CMK (cell line): ENCODE results near the gene SLIT3.

Source experiments
- DNase-seq: peaks from one replicate; pipeline ENCODE4 v3.0.0-alpha.2; 2010; ENCODE audit warnings: low read depth

The SLIT3 gene

DNA sequence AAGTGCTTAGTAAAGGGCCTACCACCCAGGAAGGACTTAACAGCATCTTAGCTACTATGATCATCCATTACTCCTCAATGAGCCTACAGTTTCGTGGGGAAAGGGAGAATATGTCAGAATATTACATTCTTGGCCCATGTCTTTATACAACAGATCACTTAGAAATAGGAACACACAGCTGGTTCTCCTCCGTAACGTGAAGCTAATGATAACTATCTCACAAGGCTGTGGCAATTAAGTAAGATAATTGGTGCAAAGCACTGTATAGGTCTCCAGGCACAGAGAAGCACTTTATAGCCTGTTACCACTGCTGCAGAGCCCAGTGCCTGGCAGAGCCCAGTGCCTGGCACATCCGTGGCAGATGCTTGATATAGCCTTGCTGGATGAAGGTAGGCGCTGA, 347.6 kb downstream of the SLIT3 start:
- no peak for DNase-seq

DNA sequence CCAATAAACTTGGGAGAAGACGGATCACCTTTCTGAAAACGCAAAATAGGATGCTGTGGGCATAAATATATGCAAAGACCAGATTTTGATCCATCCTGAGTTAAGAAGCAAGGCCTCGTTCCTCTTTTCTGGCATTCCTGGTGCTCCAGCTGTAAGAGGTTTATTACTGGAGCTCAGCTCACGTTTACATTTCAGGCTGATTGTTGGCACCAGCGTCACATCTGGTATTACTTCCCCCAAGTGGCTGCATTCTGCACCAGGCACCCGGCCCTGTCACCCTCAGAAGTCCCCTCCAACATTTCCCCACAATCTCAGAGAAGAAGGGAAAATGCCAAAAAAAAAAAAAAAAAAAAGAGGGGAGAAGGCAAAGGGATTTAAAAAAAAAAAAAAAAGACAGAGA, 348.7 kb downstream of the SLIT3 start:
- no peak for DNase-seq

DNA sequence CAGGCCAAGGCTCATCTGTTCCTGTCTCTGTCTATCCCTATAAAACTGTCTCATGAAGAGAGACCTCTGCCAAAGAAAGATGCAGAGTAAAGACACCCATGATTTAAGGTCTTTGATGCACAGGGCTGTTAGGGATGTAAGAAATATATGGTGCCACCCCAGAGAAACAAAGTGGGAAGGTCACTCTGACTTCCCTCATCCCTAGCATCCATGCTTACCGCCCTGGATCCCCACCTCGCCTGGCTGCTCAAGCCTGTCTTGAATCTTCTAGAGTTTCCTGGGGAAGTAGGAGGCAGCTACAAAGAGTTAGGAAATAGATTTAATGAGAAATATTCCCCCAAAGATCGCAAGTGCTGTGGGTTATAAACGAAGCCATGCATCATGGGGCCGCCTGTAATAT, 349.2 kb downstream of the SLIT3 start:
- no peak for DNase-seq

DNA sequence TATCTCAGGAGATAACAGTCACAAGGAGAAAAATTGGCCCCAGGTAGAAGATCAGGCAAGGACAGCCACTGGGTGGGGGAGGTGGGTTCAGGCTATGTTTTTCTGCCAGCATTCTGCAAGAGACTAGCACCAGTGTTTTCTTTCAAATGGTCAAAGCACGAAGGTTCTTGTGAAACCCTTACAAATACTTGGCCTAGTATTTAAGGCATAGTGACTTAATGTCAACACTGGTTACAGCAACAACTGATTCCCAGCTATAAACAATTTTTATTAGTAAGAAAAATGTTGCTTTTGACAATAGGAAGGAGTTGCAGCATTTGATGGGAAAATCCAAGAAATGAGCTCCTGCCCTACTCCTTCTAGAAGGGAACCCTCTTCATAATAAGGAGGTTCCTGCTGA, 349.6 kb downstream of the SLIT3 start:
- DNase-seq = no peak

- no peak for DNase-seq
These were observed 350.5 kb downstream of the SLIT3 start for GRCh38 chr5:168950241-168950951.

GRCh38 chr5:168948746-168949145, 352.2 kb downstream of the SLIT3 start:
- no peak for DNase-seq

DNA sequence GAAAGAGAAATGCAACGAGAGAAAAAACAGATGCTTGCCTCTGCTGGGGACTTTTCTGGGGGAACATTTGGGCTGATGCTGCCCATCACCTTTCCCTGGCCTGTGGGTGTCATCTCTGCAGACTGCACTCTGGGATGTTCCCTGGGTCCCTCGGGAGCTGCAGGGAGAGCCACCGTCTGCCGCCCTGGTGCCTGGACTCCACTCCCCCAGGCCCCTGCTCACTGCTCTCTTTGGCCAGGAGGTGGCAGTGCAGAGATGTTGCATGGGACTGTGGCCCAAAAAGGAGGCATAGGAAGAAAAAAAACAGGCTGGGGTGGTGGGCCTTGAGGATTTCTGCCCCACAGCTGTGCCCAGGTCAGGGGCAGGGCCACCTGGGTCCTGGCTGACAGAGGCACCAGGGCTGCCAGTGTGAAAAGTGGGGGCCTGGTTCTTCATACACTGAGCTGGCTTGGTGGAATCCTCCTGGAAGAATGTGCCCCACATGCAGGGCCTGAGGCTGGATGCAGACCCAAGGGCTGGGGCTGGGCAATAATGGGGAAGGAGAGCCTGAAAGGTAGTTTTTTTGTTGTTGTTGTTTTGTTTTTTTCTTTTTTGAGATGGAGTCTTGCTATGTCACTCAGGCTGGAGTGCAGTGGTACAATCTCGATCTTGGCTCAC, 353.6 kb downstream of the SLIT3 start:
- no peak for DNase-seq

DNA sequence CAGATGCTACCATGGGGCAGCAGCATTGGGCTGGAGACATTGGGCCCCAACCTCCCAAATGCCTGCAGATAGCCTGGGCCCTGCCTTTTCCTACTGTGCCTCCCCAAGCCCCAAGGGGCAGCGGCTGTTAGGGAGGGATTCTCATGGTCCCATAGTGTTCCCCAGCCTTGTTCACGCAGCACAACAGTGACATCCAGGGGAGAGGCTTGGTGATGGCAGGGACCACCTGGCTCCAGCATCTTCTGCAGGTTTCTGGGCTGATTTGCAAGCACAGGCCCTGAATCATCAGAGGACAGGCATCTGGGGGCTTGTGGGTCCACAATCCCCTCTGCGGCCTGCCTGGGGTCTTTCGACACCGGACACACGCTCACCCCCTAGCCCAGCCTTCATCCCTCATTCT, 354.6 kb downstream of the SLIT3 start:
- DNase-seq = no peak

DNA sequence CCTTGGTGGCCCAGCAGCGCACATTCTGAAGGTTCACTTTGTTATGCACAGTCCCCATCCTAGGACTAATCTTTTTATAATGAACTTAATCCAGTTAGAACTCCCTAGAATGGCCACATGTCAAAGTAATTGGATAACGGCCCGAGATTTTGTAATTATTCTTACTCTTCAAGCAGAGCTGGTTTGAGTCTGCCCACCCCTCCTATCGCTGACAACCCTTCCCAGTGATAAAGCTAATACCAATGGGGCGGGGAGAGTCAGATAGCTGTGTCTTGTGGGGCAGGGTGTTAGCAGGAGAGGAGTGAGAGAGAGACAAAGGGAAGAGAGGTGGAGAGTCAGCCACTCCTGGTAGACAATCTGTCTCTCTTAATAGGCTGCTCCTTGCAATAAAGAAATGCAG, 356.9 kb downstream of the SLIT3 start:
- DNase-seq = no peak

DNA sequence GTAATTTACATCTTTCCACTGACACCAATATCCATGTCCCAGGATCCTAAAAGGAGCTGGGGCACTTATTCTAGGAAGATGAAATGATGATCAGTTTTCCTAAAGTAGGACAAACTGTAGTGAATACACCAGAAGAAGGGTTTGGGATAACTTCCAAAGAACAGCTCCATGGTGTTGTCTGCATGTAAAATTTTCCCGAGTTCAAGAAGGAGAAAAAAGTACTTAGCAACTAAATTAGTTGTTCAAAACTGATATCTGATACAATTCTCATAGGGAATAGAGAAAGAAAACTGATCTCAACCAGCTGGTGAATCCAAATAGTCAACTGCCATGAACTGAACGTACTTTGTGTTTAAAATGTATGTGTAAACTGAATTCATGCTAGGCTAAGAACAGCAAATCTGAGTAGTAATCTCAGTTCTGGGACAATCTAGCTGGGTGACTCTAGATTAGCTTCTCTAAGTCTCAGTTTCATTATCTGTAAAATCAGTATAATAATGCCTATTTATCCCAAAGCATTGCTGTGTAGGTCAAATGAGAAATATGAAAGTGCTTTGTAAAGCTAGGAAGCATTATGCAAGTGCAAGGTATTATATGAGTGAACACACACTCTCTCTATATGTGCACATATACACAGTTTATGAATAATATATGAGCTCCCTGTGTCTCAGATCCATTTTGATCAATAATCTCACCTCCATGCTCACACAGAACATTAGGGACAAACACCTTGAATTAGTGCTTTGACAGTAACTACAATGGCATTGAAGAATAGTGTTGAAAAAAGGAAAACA, 357.7 kb downstream of the SLIT3 start:
- DNase-seq = no peak

- no peak for DNase-seq
These were observed 359.0 kb downstream of the SLIT3 start for GRCh38 chr5:168941901-168942300.

DNA sequence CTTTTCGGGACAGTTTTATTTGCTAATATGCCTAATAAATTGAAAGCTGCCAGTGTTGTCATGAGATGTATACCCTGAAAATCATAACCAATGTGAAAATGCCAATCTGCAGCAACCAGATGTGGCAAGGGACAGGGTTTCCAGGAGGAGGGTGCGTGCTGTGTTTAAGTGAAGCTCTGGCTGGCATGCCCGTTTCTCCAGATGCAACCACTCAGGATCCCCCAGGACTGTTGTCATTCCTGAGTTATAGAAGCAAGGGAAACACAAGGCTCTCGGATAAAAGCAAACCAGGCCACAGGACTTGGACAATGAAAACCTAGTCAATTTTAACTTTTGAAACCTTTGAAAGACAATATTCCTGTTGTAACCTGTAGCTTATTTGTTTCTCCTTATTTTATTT, 360.2 kb downstream of the SLIT3 start:
- DNase-seq = no peak

DNA sequence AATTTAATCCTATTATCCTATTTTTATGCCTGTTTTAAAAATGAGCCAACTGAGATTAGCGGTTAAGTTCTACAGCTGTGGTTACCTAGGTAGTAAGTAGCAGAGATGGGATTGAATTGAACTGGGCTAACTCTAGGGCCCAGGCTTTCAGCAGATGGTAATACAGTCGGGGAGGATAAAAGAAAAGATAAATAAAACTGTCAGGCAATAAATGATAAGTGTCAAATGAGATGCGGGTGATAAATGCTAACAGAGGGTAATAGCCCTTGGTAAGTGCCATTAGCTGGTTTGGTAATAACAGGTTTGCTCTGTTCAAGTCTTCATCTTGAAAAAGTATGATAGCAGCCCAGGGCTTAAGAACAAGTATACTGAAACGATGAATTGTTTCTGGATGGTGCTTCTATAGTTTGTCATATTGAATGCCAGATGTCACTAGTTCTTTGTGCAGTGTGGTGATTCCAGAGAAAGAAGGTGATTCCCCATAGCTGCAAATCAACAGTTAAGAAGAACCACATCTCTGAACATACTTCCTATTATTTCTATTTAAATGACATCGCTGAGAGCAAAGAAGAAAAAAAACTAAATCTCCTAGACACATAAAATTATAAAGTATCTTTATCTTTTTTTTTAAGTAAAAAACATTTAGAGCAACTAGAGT, 360.9 kb downstream of the SLIT3 start:
- DNase-seq = no peak

GRCh38 chr5:168939156-168939800, 361.7 kb downstream of the SLIT3 start:
- DNase-seq = no peak

DNA sequence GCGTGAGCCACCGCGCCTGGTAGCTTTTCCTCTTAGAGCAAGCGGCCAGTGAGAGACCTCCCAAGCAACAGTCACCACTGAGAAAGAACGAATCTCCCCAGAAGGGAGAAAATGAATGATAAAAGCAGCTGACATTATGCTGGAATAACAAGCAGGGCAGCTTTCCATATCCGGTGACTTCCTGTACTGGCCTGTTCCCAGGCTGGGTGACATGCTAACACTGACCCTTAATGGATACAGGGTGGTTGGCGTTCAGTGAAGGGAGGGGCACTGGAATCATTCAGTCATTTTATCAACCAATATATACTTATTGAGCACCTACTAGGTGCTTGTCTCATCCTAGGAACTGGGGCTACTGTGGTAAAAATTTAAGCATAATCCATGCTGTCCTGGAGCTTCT, 364.4 kb downstream of the SLIT3 start:
- DNase-seq = no peak

- no peak for DNase-seq
These were observed 365.8 kb downstream of the SLIT3 start for GRCh38 chr5:168935183-168935582.

DNA sequence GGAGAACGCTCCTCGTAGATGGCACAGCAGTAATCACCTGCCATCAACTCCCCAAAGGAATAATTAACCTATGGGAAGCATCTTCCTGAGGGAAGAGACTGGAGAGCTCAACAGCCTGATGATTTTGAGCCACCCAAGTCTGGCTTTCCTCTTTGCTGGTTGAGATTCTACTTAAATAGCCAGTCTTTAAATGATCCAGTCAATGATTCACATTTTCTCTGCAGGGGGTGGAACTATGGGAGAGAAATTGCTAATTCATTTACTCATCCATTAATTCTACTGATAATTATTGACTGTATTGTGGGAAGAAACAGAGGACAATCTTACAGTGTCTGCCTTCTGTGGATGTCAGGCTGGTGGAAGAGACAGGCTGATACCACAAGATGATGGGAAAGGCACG, 366.8 kb downstream of the SLIT3 start:
- no peak for DNase-seq

DNA sequence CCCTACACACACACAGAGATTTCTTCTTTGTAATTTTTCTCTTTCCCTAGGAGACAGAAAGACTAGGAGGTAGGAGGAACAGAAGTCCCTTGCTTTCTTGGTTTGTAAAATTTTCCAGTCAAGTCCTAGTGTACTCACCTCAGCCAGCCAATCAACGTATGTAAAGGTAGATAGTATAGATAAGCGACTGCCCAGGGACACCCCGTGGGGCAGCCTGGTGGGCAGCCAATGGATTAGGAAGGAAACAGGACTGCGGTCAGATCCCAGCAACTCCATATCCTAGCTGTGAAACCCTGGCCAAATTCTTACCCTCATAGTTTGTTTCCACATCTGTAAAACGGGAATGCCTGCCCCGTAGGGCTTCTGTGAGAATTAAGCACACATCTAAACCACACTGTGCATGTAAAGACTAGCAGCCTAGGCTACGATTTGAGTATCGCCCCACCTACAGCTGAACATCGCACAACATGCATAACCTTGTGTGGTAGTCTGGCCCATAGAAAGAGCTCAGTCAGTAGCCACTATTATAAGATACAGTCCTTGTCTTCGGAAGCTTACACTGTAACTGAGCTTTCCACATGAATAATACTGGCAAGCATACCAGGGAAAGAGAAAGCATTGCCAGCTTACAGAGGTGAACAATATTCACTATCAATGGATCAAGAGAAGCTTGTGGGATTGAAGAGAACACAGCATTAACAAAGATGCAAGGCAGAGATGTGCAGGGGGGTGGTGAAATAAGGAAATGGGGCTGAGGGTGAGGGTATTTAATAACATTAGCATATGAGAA, 368.3 kb downstream of the SLIT3 start:
- no peak for DNase-seq

- DNase-seq = no peak
These were observed 369.1 kb downstream of the SLIT3 start for GRCh38 chr5:168931638-168932345.

DNA sequence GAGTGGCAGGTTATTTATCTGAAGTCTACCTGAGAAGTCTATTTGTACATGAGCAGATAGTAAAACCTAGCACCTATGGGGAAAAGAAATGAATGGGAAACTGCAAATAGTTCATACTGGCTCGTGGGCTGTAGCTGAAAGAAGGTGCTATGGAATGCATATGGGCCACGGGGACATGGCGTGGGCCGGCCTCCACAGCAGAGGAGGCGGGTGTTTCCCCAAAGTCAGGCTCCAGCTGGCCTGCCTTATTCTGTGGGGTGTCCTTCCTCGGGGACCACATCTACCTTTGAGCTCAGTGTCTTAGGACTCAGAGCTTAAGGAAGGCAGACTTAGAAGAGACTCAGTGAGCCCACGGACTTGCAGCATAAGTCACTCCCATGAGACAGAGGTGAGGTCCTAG, 371.3 kb downstream of the SLIT3 start:
- DNase-seq = no peak

GRCh38 chr5:168925160-168925559, 375.8 kb downstream of the SLIT3 start:
- DNase-seq = no peak
